ENCODE data around the gene MLN. TPM values are rescaled to one million over a fixed set of nuclear protein-coding genes. Genes with fewer than 3 reads are reported as not detected.

Gene MLN
- polyA plus RNA-seq, 6 donors from 2014 or later: not detected

GRCh38 chr6:33777398-33778388 is 26.1 kb downstream of the MLN start:
- no peaks in the 10 kb centered on the region for H3K9me3 Mint-ChIP-seq
- no peak for ATAC-seq (ENCODE audit: low read depth in 2 of 2)
- no peaks in the 10 kb centered on the region for H3K27me3 Mint-ChIP-seq
- peaks cover 7 to 11% (median 8%) of the 10 kb centered on the region in 3 donors for H3K4me1 Mint-ChIP-seq
- H3K27ac Mint-ChIP-seq: no peak overlapping the region
- peak overlapping the region in 1 of 8 donors; percentile 47 for H3K4me3 Mint-ChIP-seq
- H3K36me3 Mint-ChIP-seq: peaks cover 15 to 16% of the 10 kb centered on the region in 2 donors
- DNase-seq: no peak

- ATAC-seq (ENCODE audit: low read depth in 2 of 2): no peak
- Mint-ChIP-seq H3K27me3 (no peaks in the 10 kb centered on the region), H3K36me3 (peaks cover 8 to 10% of the 10 kb centered on the region in 2 donors), H3K9me3 (no peaks in the 10 kb centered on the region), H3K4me3 (no peak overlapping the region), H3K27ac (no peak overlapping the region), H3K4me1 (peaks cover 0 to 10% (median 6%) of the 10 kb centered on the region in 3 donors)
- DNase-seq: no peak
Observed at GRCh38 chr6:33776764-33777163, 27.0 kb downstream of the MLN start.

GRCh38 chr6:33776186-33776585 is 27.6 kb downstream of the MLN start:
- Mint-ChIP-seq H3K36me3 (peaks cover 8 to 10% of the 10 kb centered on the region in 2 donors), H3K4me1 (peaks cover 2 to 12% (median 7%) of the 10 kb centered on the region in 3 donors), H3K27me3 (no peaks in the 10 kb centered on the region), H3K4me3 (no peak overlapping the region), H3K27ac (peak overlapping the region in 1 of 6 donors; percentile 75), H3K9me3 (no peaks in the 10 kb centered on the region)
- ATAC-seq (ENCODE audit: low read depth in 2 of 2) (no peak), DNase-seq (no peak)

GRCh38 chr6:33774774-33775173 is 29.0 kb downstream of the MLN start:
- ATAC-seq (ENCODE audit: low read depth in 2 of 2) (no peak), DNase-seq (no peak)
- Mint-ChIP-seq H3K4me1 (peaks cover 6 to 12% (median 9%) of the 10 kb centered on the region in 3 donors), H3K27me3 (no peaks in the 10 kb centered on the region), H3K27ac (peak overlapping the region in 1 of 6 donors; percentile 52), H3K36me3 (peaks cover 8 to 10% of the 10 kb centered on the region in 2 donors), H3K9me3 (no peaks in the 10 kb centered on the region), H3K4me3 (no peak overlapping the region)

GRCh38 chr6:33772902-33773472 is 30.8 kb downstream of the MLN start:
- Mint-ChIP-seq H3K9me3 (no peaks in the 10 kb centered on the region), H3K4me1 (peaks cover 6 to 13% (median 12%) of the 10 kb centered on the region in 3 donors), H3K27ac (peak overlapping the region in 2 of 6 donors; percentile 7 to 26), H3K36me3 (peaks cover 4 to 10% of the 10 kb centered on the region in 2 donors), H3K27me3 (peaks cover 0 to 5% (median 3%) of the 10 kb centered on the region in 3 donors), H3K4me3 (no peak overlapping the region)
- ATAC-seq (ENCODE audit: low read depth in 2 of 2): no peak
- DNase-seq: no peak

- H3K36me3 Mint-ChIP-seq: peaks cover 0 to 10% of the 10 kb centered on the region in 2 donors
- ATAC-seq (ENCODE audit: low read depth in 2 of 2): peak; percentile 4 to 5
Observed at GRCh38 chr6:33772082-33772830, 31.5 kb downstream of the MLN start.

GRCh38 chr6:33771146-33772081 is 32.4 kb downstream of the MLN start:
- peaks cover 6 to 13% (median 12%) of the 10 kb centered on the region in 3 donors for H3K4me1 Mint-ChIP-seq
- H3K4me3 Mint-ChIP-seq: peak overlapping the region in 1 of 8 donors; percentile 24

More at GRCh38 chr6:33772082-33772830, 31.5 kb downstream of the MLN start:
- Mint-ChIP-seq H3K4me1 (peaks cover 6 to 13% (median 12%) of the 10 kb centered on the region in 3 donors), H3K4me3 (no peak overlapping the region), H3K27me3 (peaks cover 0 to 9% (median 3%) of the 10 kb centered on the region in 3 donors), H3K27ac (peak overlapping the region in 4 of 6 donors; percentile 7 to 76 (median 18)), H3K9me3 (peaks cover 0 to under 1% (median 0%) of the 10 kb centered on the region in 7 donors)
- no peak for DNase-seq

GRCh38 chr6:33770833-33771145 is 33.0 kb downstream of the MLN start:
- Mint-ChIP-seq H3K4me3 (no peak overlapping the region), H3K27ac (no peak overlapping the region), H3K27me3 (peaks cover 0 to 23% (median 8%) of the 10 kb centered on the region in 3 donors), H3K36me3 (peaks cover 0 to 5% of the 10 kb centered on the region in 2 donors), H3K9me3 (peaks cover 0 to 8% (median 0%) of the 10 kb centered on the region in 7 donors), H3K4me1 (peaks cover 6 to 13% (median 12%) of the 10 kb centered on the region in 3 donors)
- DNase-seq (no peak), ATAC-seq (ENCODE audit: low read depth in 2 of 2) (no peak)

More at GRCh38 chr6:33771146-33772081, 32.4 kb downstream of the MLN start:
- ATAC-seq (ENCODE audit: low read depth in 2 of 2): peak; percentile 77 to 81
- H3K36me3 Mint-ChIP-seq: peaks cover 0 to 9% of the 10 kb centered on the region in 2 donors
- peak; percentile 53 for DNase-seq
- peaks cover 0 to 17% (median 6%) of the 10 kb centered on the region in 3 donors for H3K27me3 Mint-ChIP-seq
- peaks cover 0 to 8% (median 0%) of the 10 kb centered on the region in 7 donors for H3K9me3 Mint-ChIP-seq
- H3K27ac Mint-ChIP-seq: peak overlapping the region in 2 of 6 donors; percentile 59 to 60

- Mint-ChIP-seq H3K4me1 (peaks cover 6 to 13% (median 12%) of the 10 kb centered on the region in 3 donors), H3K36me3 (peaks cover 0 to 5% of the 10 kb centered on the region in 2 donors), H3K9me3 (peaks cover 0 to 8% (median 0%) of the 10 kb centered on the region in 7 donors), H3K27ac (no peak overlapping the region), H3K4me3 (no peak overlapping the region), H3K27me3 (peaks cover 0 to 28% (median 8%) of the 10 kb centered on the region in 3 donors)
- DNase-seq: no peak
- ATAC-seq (ENCODE audit: low read depth in 2 of 2): no peak
Observed at GRCh38 chr6:33770124-33770832, 33.5 kb downstream of the MLN start.

- ATAC-seq (ENCODE audit: low read depth in 2 of 2): no peak
- Mint-ChIP-seq H3K27ac (peak overlapping the region in 1 of 6 donors; percentile 15), H3K4me1 (peaks cover 6 to 13% (median 12%) of the 10 kb centered on the region in 3 donors), H3K36me3 (no peaks in the 10 kb centered on the region), H3K9me3 (peaks cover 0 to 8% (median 0%) of the 10 kb centered on the region in 7 donors), H3K4me3 (no peak overlapping the region), H3K27me3 (peaks cover 0 to 35% (median 8%) of the 10 kb centered on the region in 3 donors)
- no peak for DNase-seq
Observed at GRCh38 chr6:33769248-33769821, 34.5 kb downstream of the MLN start.

GRCh38 chr6:33768644-33769120 is 35.1 kb downstream of the MLN start:
- Mint-ChIP-seq H3K4me3 (no peak overlapping the region), H3K36me3 (no peaks in the 10 kb centered on the region), H3K27me3 (peaks cover 0 to 41% (median 8%) of the 10 kb centered on the region in 3 donors), H3K9me3 (peaks cover 0 to 8% (median 0%) of the 10 kb centered on the region in 7 donors), H3K4me1 (peaks cover 6 to 13% (median 12%) of the 10 kb centered on the region in 3 donors), H3K27ac (peak overlapping the region in 2 of 6 donors; percentile 77 to 78)
- peak; percentile 59 to 64 for ATAC-seq (ENCODE audit: low read depth in 2 of 2)
- DNase-seq: peak; percentile 50
